Fibroblast of gingiva (primary cell): Measurements from ENCODE around the gene HOXB6.

Source experiments
- DNase-seq: peaks from one replicate; pipeline ENCODE4 v3.0.0-alpha.2; 2011; ENCODE audit warnings: low read depth

The HOXB6 gene

GRCh38 chr17:48579471-48579759 is 25.4 kb downstream of the HOXB6 start:
- DNase-seq, result no peak

DNA sequence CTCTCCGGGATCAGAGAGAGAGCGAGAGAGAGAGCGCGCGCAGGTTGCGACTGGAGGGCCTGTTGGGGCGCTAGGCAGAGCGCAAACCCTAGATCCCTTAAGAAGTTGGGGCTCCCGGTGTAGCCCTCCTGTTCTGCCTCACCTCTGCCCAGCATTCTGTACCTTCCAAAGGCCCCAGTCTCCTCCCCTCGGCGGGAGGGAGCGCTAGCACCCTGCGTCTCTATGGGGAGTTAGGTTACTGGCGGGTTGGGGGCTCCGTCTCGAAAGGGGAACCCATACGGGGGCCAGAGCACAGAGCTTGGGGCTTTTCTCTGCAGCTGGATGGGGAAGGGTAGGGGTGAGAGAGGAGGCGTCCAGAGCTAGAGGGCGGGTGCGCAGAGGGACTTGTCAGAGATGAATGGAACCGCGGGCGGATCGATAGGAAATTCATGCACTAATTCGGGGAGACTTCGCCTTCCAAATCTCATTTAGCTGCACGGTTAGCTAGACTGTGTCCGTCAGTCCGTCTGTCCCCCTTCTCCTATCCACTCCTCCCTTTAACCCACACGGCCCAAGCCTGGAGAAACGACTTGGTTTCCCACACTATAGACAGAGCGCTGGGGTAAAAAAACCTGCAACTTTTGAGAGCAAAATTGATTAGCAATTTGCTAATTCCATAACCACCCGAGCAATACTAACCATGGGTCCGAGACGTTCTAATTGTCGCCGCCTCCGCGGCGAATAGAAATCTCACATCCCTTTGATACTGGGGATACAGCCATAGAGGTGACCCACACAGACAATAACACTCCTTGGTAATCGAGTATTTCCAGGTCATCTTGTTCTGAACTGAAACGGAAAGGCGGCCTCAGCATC is 25.9 kb downstream of the HOXB6 start:
- no peak for DNase-seq

DNA sequence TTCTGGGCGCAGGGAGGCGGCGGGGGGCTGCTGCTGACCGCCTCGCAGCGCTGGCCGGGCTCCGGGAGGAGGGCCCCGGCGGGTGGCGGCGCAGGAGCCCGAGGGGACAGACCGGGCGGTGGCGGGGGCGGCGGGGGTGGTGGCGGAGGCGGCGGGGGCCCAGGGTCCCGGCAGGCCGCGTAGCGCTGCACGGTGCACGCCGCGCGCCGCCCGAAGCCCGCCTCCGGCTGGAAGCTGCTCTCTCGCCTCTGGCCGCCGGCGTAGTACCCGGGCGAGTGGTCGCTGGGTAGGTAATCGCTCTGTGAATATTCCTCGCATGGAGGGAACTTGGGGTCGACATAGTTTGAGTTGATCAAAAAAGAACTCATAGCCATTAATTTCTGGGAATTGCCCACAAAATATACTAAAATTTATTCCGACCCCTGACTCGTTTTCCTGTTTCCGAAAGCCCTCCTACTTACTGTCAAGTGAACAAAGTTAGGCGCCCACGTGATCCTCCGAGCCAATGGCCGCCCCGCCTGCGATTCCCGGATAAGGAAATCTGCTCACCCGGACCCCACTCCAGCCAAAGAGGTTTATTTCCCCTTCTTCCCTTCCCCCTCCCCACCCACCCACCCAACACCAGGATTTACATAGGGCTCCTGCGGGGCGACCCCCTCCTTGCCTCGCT is 26.7 kb downstream of the HOXB6 start, which contains the start of gene HOXB4:
Gene HOXB4, minus strand, starts transcription at position 405 of the 670 bp plus-strand sequence. Its CDS starts 31 bp downstream, at position 374.
- no peak for DNase-seq

DNA sequence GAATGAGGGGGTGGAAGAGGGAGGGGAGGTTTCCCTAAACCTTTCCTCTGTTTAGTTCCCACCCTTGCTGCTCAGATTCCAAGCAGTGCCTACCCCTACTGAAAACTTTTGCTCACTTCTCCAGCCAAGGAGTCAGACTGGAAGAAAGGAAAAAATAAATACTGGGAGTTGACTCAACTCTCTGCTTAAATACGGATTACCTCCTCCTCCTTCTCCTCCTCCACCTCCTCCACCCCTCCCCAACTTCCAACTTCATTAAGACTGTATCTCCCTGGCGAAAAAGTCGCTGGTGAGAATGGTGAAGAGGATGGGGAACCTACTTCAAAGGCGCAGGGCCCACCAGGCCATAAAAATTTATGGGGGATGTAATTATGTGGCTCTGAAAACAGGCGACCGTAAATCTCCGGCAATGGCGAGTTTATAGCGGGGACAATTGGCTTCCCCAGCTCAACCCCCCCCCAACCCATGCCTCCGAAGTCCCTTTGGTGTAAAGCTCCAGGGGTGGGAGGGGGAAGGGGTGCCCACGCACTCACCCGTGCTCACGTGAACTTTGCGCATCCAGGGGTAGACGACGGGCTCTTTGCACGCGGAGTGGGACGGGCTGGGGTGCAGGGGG is 27.3 kb downstream of the HOXB6 start:
- DNase-seq, result no peak

- DNase-seq, result no peak
Observed at GRCh38 chr17:48576479-48577309, 28.1 kb downstream of the HOXB6 start.

DNA sequence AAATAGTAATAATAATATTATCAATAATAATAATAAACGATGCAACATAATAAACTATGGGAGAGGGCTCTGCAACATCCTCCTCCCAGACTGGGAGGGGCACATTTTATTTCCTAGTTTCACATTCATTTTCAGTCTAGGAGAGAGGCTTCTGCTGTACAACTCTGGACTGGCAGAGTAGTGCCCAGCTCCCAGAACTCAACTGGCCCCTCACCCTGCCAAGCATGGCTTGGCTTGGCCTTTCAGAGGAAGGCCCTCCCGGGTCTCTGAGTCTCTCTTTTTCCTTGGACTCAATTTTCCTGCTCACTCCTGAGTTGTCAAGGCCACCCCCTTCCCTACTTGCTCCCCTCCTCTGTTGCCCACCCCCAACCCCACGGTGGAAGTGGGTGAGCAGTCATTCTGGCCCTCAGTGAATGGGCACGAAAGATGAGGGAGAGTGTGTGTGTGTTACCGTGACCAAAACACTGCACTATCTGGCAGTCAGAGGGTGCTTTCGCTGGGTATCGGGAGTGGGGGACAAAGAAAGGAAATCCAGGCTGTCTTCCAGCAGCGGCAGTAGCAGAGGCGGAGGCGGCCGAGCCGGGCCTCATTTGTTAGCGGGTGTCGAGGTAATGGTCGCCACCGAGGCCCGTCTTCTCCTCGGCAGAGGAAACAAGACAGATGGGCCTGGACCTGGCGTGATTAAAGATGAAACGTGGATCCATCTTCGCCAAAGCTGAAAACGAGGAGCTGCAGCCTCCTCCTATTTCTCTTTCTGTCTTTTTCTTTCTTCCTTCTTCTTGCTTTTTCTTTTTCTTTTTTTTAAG is 28.9 kb downstream of the HOXB6 start:
- DNase-seq, result no peak

DNA sequence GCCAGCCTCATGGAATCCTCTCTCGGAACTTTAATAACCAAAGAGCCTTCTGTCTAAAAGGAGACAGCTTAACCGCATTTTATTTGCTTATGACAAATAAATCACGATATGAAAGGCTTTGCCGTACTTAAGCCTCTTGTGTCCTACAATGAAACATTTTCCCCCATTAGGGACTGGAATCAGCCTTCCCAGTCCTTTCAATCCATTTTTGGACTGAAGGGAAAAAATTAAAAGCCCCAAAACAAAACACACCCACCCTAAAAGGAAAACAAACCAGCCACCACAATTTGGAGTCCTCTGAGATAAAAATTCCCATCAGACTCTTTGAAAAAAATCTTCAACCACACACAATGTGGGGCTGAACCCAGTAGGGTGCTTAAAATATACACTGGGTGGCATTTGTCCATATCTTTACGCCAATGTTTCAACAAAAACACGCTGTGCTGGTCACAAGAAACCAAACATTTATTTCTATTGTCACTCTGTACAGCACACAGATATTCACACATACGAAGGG is 29.7 kb downstream of the HOXB6 start:
- DNase-seq, result no peak

GRCh38 chr17:48574505-48575065 is 30.2 kb downstream of the HOXB6 start:
- no peak for DNase-seq

DNA sequence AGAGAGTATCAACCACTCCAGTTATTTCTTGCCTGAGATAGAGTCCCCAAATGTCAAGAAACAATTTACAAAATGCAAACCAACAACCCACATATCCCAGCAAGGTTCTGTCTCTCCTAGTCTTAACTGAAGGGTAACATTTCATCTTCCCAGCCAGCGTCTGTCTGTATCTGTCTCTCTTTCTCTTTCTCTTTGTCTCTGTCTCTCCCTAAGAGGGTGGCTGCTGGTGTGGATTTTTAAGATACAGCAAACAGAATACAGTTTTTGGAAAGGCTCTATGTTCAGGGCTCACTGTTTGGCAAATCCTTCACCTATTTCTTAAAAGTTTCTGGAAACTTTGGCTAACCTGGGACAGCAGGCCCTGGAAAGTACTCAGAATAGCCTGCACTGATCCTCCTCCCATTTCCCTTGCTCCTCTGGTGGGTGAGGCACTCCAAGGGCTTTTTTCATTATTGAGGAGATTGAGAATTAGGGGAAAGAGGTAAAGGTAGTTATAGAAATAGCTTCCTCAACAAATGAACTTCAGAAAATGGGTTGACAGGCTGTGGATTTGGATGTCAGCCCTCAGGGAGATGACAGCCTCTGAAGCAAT is 32.9 kb downstream of the HOXB6 start:
- DNase-seq, result no peak

DNA sequence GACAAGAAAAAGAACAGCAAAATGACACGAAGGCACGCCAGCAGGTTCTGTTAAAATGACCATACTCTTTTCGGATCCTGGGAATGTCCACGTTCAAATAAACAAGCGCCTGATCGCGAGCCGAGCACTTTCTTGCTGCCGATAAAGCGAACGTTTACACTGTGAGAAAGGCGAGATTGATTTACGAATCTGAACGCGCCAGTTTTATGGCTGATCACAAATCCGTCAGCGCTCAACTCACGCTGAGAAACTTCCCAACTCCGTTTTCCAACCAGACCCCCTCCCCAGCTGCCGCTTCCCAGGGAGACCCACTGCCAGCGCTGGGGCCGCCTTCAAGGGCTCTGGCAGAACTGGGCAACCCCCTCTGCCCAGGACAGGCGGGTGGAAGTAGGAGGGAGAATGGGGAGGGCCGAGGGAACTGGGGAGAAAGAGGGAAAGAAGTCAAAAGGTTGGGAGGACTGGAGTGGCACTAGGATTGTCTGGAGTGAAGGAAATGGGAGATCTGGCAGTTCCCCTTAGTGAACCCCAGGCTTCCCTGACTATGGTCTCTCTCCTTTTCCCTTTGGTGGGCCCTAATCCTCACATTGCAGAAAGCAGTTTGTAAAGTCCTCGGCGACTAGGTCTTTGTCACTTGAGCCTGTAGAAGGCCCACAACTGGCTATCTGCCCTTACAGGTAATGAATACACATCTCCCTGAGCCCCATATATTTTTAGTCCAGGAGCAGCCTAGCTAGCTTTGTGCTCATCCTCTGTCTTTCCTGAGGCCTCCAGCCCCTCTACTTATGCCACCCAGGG is 33.6 kb downstream of the HOXB6 start:
- no peak for DNase-seq

DNA sequence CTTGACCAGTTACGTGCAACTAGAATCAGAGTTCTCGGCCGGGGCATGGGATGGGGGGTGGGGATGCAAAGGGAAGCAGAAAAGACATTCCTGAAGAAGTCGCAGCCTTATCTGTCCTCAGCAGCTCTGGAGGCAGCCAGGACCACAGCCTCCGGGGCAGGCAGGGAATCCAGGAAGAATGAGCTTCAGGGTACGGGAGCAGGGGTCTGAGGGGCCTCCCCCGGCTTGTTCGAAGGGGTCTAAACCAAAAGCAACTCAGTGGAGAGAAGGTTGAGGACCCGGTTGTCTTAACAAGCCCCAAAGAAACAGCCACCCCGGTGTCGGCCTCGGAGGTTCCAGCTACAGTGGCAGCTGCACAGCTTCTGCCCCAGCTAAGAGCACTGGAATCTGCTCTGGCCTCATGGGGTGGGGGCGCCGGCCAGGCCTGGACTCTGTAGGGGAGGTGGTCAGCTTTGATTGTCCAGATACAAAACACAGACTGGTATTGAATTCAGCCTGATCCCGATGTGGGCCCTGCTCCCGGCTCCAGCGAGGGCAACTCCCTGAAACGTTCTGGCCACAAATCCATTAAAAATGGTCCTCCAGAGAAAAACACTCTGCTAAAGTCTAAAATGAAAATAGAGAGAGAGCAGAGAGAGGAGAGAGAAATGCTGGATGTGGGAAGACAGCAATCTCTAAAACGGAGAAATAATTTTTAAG is 34.3 kb downstream of the HOXB6 start:
- no peak for DNase-seq

GRCh38 chr17:48569674-48570324 is 35.0 kb downstream of the HOXB6 start:
- DNase-seq, result no peak

DNA sequence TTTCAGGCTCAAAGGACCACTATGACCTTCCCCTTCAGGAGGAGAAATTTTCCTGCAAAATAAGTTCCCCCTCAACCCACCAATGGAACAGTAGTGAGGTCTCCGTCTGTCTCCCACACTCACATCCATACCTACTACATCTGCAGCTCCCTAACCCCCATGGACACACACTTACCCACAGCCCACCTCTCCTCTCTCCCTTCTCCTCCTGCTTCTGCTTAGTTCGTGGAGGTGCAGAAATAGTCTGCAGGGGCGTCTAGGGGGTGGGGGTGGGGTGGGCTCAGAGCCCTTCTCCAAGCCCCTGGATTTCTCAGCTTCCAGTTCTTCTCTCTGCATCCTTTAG is 35.6 kb downstream of the HOXB6 start:
- no peak for DNase-seq

DNA sequence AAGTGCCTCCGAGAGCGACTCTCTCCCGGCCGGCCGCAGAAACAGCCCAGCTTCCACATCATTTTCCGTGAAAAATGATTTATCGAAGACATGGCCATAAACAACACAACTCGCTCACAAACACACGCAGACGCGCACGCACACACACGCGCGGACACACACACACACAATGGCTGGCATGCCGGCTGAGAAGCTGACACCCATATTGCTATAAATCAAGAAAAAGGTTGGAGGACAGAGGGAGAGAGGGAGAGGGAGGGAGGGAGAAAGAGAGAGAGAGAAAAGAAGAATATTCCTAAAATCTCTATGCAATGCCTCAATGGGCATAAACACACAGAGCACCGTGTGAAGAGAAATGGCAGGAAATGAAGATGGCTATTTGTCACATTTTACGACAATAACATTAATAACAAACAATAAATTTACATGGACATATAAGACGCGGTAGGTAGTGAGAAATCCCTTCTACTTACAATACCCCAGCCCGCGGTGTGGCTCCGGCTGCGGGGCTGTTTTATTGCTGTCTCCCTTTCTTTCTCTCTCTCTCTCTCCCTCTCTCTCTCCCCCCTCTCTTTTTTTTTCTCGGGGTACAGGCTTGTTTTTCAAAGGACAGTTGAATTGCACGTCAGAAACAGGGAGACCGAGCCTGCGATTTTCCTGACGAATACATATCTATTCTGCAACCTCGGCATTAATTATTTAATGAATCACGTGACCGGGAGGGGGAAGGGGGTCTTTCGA is 36.1 kb downstream of the HOXB6 start:
- DNase-seq, result no peak

GRCh38 chr17:48567646-48568354 is 37.0 kb downstream of the HOXB6 start:
- no peak for DNase-seq

DNA sequence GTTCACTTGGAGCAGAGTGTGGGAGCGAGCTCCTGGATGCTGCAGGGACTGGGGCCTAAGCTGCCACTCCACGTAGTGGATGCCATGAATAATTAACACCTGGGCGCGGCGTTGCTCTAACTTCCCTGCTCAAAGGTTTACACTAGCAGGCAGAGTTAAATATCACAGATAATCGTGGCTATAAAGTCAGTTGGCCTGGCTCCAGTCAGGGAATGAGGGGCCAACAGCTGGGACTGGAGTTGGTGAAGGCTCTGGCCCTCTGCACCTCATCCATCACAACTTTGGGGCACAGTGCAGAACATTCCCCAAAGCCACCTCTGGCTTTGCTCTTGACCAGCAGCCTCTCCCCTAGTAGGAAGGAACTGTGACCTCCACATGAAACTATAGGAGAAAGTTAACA is 37.6 kb downstream of the HOXB6 start:
- no peak for DNase-seq

DNA sequence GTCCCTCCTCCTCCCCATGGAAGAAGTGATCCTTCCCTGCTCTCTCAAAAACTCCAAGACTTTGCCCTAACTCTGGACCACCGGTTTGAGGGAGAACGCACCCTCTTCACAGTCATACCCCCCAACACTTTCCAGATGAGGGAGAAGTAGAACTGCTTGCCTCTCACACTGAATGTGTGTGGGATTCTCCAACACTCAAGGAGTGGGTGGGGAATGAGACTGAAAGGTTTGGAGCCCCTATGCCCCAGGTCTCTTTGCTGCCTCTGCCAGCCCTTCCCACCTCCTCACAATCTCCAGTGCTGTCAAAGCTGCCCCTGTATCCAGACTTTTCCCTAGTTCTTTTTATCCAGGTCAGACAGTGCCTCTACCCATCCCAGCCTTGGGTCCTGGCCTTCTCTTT is 38.1 kb downstream of the HOXB6 start:
- DNase-seq, result no peak
